ENCODE measurements around the gene LGI4. TPM values are rescaled to one million over a fixed set of nuclear protein-coding genes. Genes with fewer than 3 reads are reported as not detected.

Gene LGI4
- under 1 TPM; 0.55 to 0.68 TPM for total RNA-seq

DNA sequence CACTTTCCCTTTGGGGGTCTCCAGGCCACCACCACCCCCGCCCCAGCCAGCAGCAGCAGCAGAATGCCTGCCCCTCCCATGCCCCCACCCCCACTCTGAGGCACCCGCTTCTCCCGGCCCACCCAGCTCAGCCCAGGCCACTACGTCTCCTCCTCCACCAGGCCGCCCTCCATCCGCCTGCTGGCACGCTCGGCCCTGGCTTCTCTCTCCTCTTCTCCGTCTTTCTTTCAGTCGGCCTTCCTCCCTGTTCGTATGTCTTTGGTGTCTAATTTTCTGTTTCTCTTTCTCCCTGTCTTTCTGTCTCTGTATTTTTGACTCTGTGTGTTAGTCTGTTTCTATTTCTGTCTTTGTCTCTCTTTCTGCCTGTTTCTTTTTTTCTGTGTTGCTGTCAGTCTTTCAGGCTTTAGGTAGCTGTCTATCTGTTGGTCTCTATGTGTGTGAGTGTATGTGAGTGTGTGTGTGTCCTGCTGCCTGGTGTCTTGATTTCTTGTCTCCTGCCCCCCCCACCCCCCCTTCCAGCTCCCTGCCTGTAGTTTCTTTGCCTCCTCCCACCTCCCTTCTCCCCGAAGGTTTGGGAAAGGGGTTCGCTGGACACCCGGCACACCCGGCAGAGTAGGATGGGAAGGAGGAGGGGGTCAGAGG, at the start of gene LGI4:
Gene LGI4, minus strand, starts transcription at position 459 of the 642 bp plus-strand sequence. Its CDS starts 379 bp downstream, at position 80.
- ChIA-PET CTCF (interaction anchor here (1.2 to 2.1 kb wide), 7 partner anchors 12 to 133 kb away, joined by 3 to 13 read pairs (median 5); partner anchors contain the start of gene FXYD5), POLR2A (interaction anchor here (1.5 kb wide), 1 partner anchor 10 kb away, joined by 4 read pairs; no protein-coding TSS in a partner anchor)
- H3K27ac Mint-ChIP-seq: no peak within 1 kb of the TSS
- no peak within 1 kb of the TSS for H3K4me3 Mint-ChIP-seq
- no peaks in the 10 kb centered on the region for H3K36me3 Mint-ChIP-seq (ENCODE audit: low read depth)
- H3K27me3 Mint-ChIP-seq: peaks cover 17% of the 10 kb centered on the region
- peaks cover 2% of the 10 kb centered on the region for H3K9me3 Mint-ChIP-seq
- peaks cover 6% of the 10 kb centered on the region for H3K4me1 Mint-ChIP-seq
- DNase-seq: no peak

DNA sequence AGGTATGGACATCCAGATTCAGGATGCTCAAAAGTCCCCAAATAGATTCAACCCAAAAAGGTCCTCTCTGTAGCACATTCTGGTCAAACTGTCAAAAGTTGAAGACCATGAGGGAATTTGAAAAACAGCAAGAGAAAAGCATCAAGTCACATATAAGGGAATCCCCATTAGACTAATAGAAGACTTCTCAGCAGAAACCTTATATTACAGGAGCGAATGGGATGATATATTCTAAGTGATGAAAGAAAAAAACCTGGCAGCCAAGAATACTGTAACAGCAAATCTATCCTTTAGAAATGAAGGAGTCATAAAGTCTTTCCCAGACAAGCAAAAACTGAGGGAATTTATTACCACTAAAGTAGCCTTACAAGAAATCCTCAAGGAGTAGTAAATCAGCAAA, 49.4 kb upstream of the LGI4 start:
- H3K27me3 Mint-ChIP-seq: peaks cover 2% of the 10 kb centered on the region
- no peak overlapping the region for H3K4me3 Mint-ChIP-seq
- POLR2A ChIA-PET: interaction anchor here (1.0 kb wide), 1 partner anchor 20 kb away, joined by 3 read pairs; no protein-coding TSS in a partner anchor
- H3K36me3 Mint-ChIP-seq (ENCODE audit: low read depth): peaks cover 3% of the 10 kb centered on the region
- CTCF ChIA-PET: interaction anchor here (0.7 kb wide), 1 partner anchor 15 kb away, joined by 3 read pairs; no protein-coding TSS in a partner anchor
- DNase-seq: no peak
- no peak overlapping the region for H3K27ac Mint-ChIP-seq
- H3K4me1 Mint-ChIP-seq: peaks cover 9% of the 10 kb centered on the region
- H3K9me3 Mint-ChIP-seq: peaks cover 4% of the 10 kb centered on the region

- H3K27ac Mint-ChIP-seq: no peak overlapping the region
- no peaks in the 10 kb centered on the region for H3K27me3 Mint-ChIP-seq
- H3K36me3 Mint-ChIP-seq (ENCODE audit: low read depth): peaks cover 14% of the 10 kb centered on the region
- ChIA-PET POLR2A (interaction anchor here (0.8 to 4.0 kb wide), 2 partner anchors 24 to 57 kb away, joined by 3 to 15 read pairs; no protein-coding TSS in a partner anchor), CTCF (no interaction called here)
- peaks cover 25% of the 10 kb centered on the region for H3K4me1 Mint-ChIP-seq
- peaks cover 16% of the 10 kb centered on the region for H3K9me3 Mint-ChIP-seq
- no peak for DNase-seq
- no peak overlapping the region for H3K4me3 Mint-ChIP-seq
These were observed 46.5 kb upstream of the LGI4 start for GRCh38 chr19:35181387-35181786.

- Mint-ChIP-seq H3K9me3 (peaks cover 16% of the 10 kb centered on the region), H3K4me3 (no peak overlapping the region), H3K36me3 (ENCODE audit: low read depth) (peaks cover 14% of the 10 kb centered on the region), H3K4me1 (peaks cover 25% of the 10 kb centered on the region), H3K27me3 (no peaks in the 10 kb centered on the region), H3K27ac (no peak overlapping the region)
- no peak for DNase-seq
- ChIA-PET POLR2A (interaction anchor here (0.6 to 4.0 kb wide), 6 partner anchors 11 to 108 kb away, joined by 3 to 15 read pairs (median 3); no protein-coding TSS in a partner anchor), CTCF (no interaction called here)
These were observed 45.0 kb upstream of the LGI4 start for GRCh38 chr19:35179830-35180229.

GRCh38 chr19:35178701-35179100, 43.8 kb upstream of the LGI4 start:
- ChIA-PET POLR2A (interaction anchor here (1.4 to 4.0 kb wide), 2 partner anchors 22 to 27 kb away, joined by 3 to 15 read pairs; no protein-coding TSS in a partner anchor), CTCF (interaction anchor here (1.1 kb wide), 1 partner anchor 37 kb away, joined by 4 read pairs; no protein-coding TSS in a partner anchor)

GRCh38 chr19:35177377-35178274, 42.8 kb upstream of the LGI4 start:
- Mint-ChIP-seq H3K27ac (no peak overlapping the region), H3K4me1 (peaks cover 22% of the 10 kb centered on the region), H3K36me3 (ENCODE audit: low read depth) (peaks cover 27% of the 10 kb centered on the region), H3K4me3 (no peak overlapping the region), H3K9me3 (peaks cover 19% of the 10 kb centered on the region), H3K27me3 (no peaks in the 10 kb centered on the region)
- no peak for DNase-seq
- ChIA-PET POLR2A (interaction anchor here (1.3 kb wide), 1 partner anchor 26 kb away, joined by 3 read pairs; no protein-coding TSS in a partner anchor), CTCF (no interaction called here)

More at GRCh38 chr19:35178701-35179100, 43.8 kb upstream of the LGI4 start:
- peaks cover 17% of the 10 kb centered on the region for H3K9me3 Mint-ChIP-seq
- peaks cover 16% of the 10 kb centered on the region for H3K36me3 Mint-ChIP-seq (ENCODE audit: low read depth)
- no peak for DNase-seq
- H3K4me3 Mint-ChIP-seq: no peak overlapping the region
- no peaks in the 10 kb centered on the region for H3K27me3 Mint-ChIP-seq
- peaks cover 22% of the 10 kb centered on the region for H3K4me1 Mint-ChIP-seq
- H3K27ac Mint-ChIP-seq: no peak overlapping the region

DNA sequence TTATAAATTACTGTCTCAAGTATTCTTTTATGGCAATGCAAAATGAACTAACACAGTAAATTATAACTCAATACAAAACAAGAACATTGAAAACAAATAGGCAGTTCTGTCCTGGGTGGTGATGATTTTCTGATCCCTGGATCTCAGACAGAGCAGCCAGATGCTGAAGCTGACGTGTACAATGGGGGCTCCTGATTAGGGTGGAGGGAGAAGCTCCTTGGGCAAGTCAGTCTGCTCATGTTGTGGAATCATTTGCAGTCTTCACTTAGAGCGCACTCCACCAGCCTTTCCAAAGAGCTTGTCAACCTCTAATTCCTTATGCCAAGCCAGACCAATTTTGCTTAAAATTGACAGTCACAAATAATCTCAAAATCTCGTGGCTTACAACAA, 41.3 kb upstream of the LGI4 start:
- no peak for DNase-seq
- ChIA-PET POLR2A (interaction anchor here (0.8 to 1.5 kb wide), 3 partner anchors 27 to 93 kb away, joined by 3 to 4 read pairs (median 3); no protein-coding TSS in a partner anchor), CTCF (no interaction called here)
- no peak overlapping the region for H3K4me3 Mint-ChIP-seq
- peaks cover 17% of the 10 kb centered on the region for H3K9me3 Mint-ChIP-seq
- H3K36me3 Mint-ChIP-seq (ENCODE audit: low read depth): peaks cover 39% of the 10 kb centered on the region
- peaks cover 30% of the 10 kb centered on the region for H3K4me1 Mint-ChIP-seq
- no peaks in the 10 kb centered on the region for H3K27me3 Mint-ChIP-seq
- H3K27ac Mint-ChIP-seq: no peak overlapping the region

DNA sequence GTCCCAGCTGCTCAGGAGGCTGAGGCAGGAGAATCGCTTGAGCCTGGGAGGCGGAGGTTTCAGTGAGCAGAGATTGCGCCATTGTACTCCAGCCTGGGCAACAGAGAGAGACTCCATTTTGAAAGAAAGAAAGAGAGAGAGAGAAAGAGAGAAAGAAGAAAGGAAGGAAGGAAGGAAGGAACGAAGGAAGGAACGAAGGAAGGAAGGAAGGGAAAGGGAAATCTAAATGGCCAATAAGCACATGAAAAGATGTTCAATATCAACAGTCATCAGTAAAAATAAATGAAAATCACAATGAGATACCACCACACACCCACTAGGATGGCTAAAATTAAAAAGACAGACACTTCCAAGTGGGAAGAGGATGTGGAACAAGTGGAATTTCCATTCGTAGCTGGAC, 39.4 kb upstream of the LGI4 start:
- Mint-ChIP-seq H3K27ac (peak overlapping the region; percentile 23), H3K9me3 (peaks cover 15% of the 10 kb centered on the region), H3K27me3 (no peaks in the 10 kb centered on the region), H3K36me3 (ENCODE audit: low read depth) (peaks cover 54% of the 10 kb centered on the region), H3K4me1 (peaks cover 32% of the 10 kb centered on the region), H3K4me3 (no peak overlapping the region)
- ChIA-PET CTCF (no interaction called here), POLR2A (interaction anchor here (1.4 to 9.7 kb wide), 3 partner anchors 15 to 37 kb away, joined by 4 to 106 read pairs (median 12); partner anchors contain the start of gene FXYD5)
- no peak for DNase-seq

DNA sequence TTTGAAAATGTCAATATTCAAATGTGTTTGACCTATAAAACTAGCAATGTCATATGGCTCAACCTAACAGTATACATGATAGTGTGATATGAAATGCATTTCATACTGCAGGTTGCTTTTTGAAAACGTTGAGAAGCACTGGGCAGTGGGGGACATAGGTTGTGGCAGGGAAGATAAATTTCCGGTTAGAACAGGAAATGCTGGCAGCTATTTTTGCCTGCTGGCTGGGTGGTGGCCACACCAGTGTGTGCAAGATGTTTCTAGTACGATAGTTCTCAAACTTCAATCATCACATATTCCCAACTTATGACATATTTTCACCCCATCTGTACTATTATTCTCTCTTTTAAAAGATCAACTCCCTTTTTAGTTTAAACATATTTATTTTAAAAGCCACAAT, 36.9 kb upstream of the LGI4 start:
- DNase-seq: peak; percentile 24
- peaks cover 4% of the 10 kb centered on the region for H3K9me3 Mint-ChIP-seq
- H3K4me3 Mint-ChIP-seq: no peak overlapping the region
- peaks cover 38% of the 10 kb centered on the region for H3K4me1 Mint-ChIP-seq
- POLR2A ChIA-PET: interaction anchor here (0.8 to 9.7 kb wide), 11 partner anchors 11 to 157 kb away, joined by 3 to 106 read pairs (median 4); partner anchors contain the start of gene FXYD5
- peak overlapping the region; percentile 71 for H3K27ac Mint-ChIP-seq
- no peaks in the 10 kb centered on the region for H3K27me3 Mint-ChIP-seq
- H3K36me3 Mint-ChIP-seq (ENCODE audit: low read depth): peaks cover 66% of the 10 kb centered on the region
- CTCF ChIA-PET: interaction anchor here (0.9 to 1.6 kb wide), 2 partner anchors 18 to 42 kb away, joined by 3 to 4 read pairs; partner anchors contain the start of gene FXYD5

DNA sequence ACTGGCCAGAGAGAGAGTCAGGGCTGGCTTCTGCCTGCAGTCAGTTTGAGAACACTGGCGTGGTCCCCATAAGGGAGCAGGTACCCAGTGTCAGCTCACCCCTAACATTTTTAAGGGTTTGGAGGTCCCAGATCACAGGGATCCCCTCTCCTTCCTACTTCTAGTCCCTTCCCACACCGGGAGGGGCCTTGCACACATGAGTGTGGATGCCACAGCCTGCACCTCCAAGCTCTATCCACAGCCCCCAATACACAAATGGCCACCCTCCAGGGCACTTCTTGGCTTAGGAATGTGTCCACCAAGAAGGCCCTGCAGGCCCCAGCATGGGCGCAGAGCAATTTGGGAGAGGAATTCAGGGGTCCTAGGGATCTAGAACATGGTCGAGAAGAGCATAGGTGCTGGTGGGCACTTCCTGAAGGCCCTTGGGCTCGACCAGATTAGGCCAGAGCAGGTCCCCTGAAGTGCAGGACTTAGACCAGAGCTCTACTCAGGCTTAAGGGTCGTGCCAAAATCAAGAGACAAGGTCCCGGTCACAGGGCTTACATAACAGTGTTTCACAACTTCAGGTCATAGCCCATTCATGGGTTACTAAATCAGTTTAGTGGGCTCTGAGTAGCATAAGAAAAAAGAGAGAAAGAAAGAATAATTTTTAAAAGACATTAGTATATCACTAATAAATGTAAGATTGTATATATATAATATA, 35.7 kb upstream of the LGI4 start:
- Mint-ChIP-seq H3K27ac (no peak overlapping the region), H3K27me3 (no peaks in the 10 kb centered on the region), H3K36me3 (ENCODE audit: low read depth) (peaks cover 78% of the 10 kb centered on the region), H3K4me3 (no peak overlapping the region), H3K9me3 (peaks cover 16% of the 10 kb centered on the region), H3K4me1 (peaks cover 50% of the 10 kb centered on the region)
- ChIA-PET CTCF (interaction anchor here (1.2 to 1.6 kb wide), 2 partner anchors 17 to 43 kb away, joined by 3 read pairs; no protein-coding TSS in a partner anchor), POLR2A (interaction anchor here (1.0 to 9.7 kb wide), 4 partner anchors 12 to 41 kb away, joined by 3 to 106 read pairs (median 3); partner anchors contain the start of gene FXYD5)
- no peak for DNase-seq

DNA sequence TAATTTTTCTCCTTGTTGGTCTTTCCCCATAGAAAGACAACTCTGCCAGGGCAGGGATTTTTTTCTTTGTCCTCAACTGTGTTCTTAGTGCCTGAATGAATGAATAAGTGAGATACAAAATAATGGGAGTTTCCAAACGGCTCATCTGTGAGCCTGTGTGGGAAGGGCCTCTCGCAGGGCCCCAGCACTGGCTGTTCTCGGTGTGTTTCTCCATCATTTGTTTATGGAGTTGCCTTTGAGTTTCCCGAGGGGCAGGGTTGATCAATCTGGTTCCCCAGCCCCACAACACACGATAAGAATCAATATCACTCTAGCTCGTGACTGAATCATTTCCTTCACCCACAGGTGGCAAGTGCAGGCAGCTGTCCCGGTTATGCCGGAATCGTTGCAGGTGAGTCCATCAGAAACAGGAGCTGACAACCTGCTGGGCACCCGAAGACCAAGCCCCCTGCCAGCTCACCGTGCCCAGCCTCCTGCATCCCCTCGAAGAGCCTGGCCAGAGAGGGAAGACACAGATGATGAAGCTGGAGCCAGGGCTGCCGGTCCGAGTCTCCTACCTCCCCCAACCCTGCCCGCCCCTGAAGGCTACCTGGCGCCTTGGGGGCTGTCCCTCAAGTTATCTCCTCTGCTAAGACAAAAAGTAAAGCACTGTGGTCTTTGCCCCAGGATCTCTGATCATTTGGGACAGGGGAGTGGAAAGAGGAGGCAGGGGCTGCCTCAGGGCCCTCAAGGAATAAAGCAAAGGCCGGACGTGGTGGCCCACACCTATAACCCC, 34.5 kb upstream of the LGI4 start:
- no peak overlapping the region for H3K4me3 Mint-ChIP-seq
- no peaks in the 10 kb centered on the region for H3K27me3 Mint-ChIP-seq
- POLR2A ChIA-PET: interaction anchor here (0.9 to 9.7 kb wide), 6 partner anchors 11 to 44 kb away, joined by 3 to 106 read pairs (median 3); partner anchors contain the start of gene FXYD5
- DNase-seq: no peak
- peaks cover 89% of the 10 kb centered on the region for H3K36me3 Mint-ChIP-seq (ENCODE audit: low read depth)
- H3K4me1 Mint-ChIP-seq: peaks cover 52% of the 10 kb centered on the region
- CTCF ChIA-PET: no interaction called here
- peaks cover 21% of the 10 kb centered on the region for H3K9me3 Mint-ChIP-seq
- peak overlapping the region; percentile 62 for H3K27ac Mint-ChIP-seq
